Mesenchymal stem cell (in vitro differentiated cells and primary cell): Measurements from ENCODE around the gene PLSCR2.

ENCODE experiments used
- DNase-seq: peaks from one replicate; pipeline ENCODE4 v3.0.0-alpha.2; 2013
- H2AFZ ChIP-seq: one replicate; pipeline ENCODE4 v1.6.1; 2013; ENCODE audit warnings: low read depth, mild to moderate bottlenecking, control low read depth, inconsistent platforms, low read length, moderate library complexity
- H2AK5ac ChIP-seq: 2 replicates; pipeline ENCODE4 v1.6.1; 2013; ENCODE audit warnings: low read length, moderate library complexity, mild to moderate bottlenecking, inconsistent platforms; ENCODE audit not compliant: severe bottlenecking
- H2BK120ac ChIP-seq: one replicate; pipeline ENCODE4 v1.6.1; 2013; ENCODE audit warnings: low read depth, mild to moderate bottlenecking, inconsistent platforms, low read length, moderate library complexity
- H2BK12ac ChIP-seq, 2 experiments: one replicate each; pipeline ENCODE4 v1.6.1; 2013; ENCODE audit warnings: inconsistent platforms in 2 of 2, low read length in 2 of 2, mild to moderate bottlenecking in 2 of 2, moderate library complexity in 2 of 2, control low read depth in 1 of 2
- H2BK15ac ChIP-seq: one replicate; pipeline ENCODE4 v1.6.1; 2013; ENCODE audit warnings: mild to moderate bottlenecking, low read depth, inconsistent platforms; ENCODE audit not compliant: poor library complexity, severe bottlenecking
- H2BK5ac ChIP-seq: 2 replicates; pipeline ENCODE4 v1.6.1; 2013; ENCODE audit warnings: low read depth, mild to moderate bottlenecking, low read length, control low read depth, inconsistent platforms; ENCODE audit not compliant: poor library complexity, severe bottlenecking
- H3K14ac ChIP-seq, 2 experiments: one replicate each; pipeline ENCODE4 v1.6.1; 2013; ENCODE audit warnings: inconsistent platforms in 2 of 2, low read length in 2 of 2, control low read depth in 1 of 2, mild to moderate bottlenecking in 1 of 2, moderate library complexity in 1 of 2
- H3K18ac ChIP-seq, 2 experiments: one replicate each; pipeline ENCODE4 v1.6.1; 2013; ENCODE audit warnings: inconsistent platforms in 2 of 2, low read length in 2 of 2, control low read depth in 1 of 2, low read depth in 1 of 2, mild to moderate bottlenecking in 1 of 2
- H3K23ac ChIP-seq, 2 experiments: one replicate each; pipeline ENCODE4 v1.6.1; 2013; ENCODE audit warnings: inconsistent platforms in 2 of 2, low read length in 2 of 2, mild to moderate bottlenecking in 2 of 2, moderate library complexity in 2 of 2, control low read depth in 1 of 2
- H3K27ac ChIP-seq: 2 replicates; pipeline ENCODE4 v1.5.1; 2013; ENCODE audit warnings: mild to moderate bottlenecking, moderate library complexity, low read length, control low read depth, inconsistent platforms; ENCODE audit not compliant: poor library complexity, severe bottlenecking
- H3K27me3 ChIP-seq, 2 experiments: 2 replicates each; pipeline versions ENCODE4 v1.6.1 to v1.7.0; 2013; ENCODE audit warnings: low read length in 2 of 2, mild to moderate bottlenecking in 2 of 2, moderate library complexity in 2 of 2, control low read depth in 1 of 2, inconsistent platforms in 1 of 2; ENCODE audit not compliant: control insufficient read depth in 1 of 2, insufficient read depth in 1 of 2
- H3K36me3 ChIP-seq, 2 experiments: 2 replicates each; pipeline versions ENCODE4 v1.6.1 to v1.7.0; 2013; ENCODE audit warnings: low read length in 2 of 2, control low read depth in 1 of 2, inconsistent platforms in 1 of 2, low read depth in 1 of 2, mild to moderate bottlenecking in 1 of 2; ENCODE audit not compliant: insufficient read depth in 2 of 2, control insufficient read depth in 1 of 2
- H3K4ac ChIP-seq, 2 experiments: one replicate each; pipeline ENCODE4 v1.6.1; 2013; ENCODE audit warnings: inconsistent platforms in 2 of 2, low read length in 2 of 2, mild to moderate bottlenecking in 2 of 2, moderate library complexity in 2 of 2, control low read depth in 1 of 2, low read depth in 1 of 2
- H3K4me1 ChIP-seq: 2 replicates; pipeline ENCODE4 v1.6.1; 2013; ENCODE audit warnings: low read depth, low read length, control low read depth; ENCODE audit not compliant: control insufficient read depth, insufficient read depth
- H3K4me2 ChIP-seq: 2 replicates; pipeline ENCODE4 v1.6.1; 2013; ENCODE audit warnings: low read length, mild to moderate bottlenecking, inconsistent platforms; ENCODE audit not compliant: poor library complexity, severe bottlenecking
- H3K4me3 ChIP-seq, 2 experiments: 2 replicates each; pipeline versions ENCODE4 v1.5.1 to v1.7.0; 2013; ENCODE audit warnings: low read length in 2 of 2, mild to moderate bottlenecking in 2 of 2, control low read depth in 1 of 2, low read depth in 1 of 2; ENCODE audit not compliant: insufficient read depth in 1 of 2
- H3K79me1 ChIP-seq: replicated peaks from 2 replicates; pipeline ENCODE4 v1.6.1; 2013; ENCODE audit warnings: mild to moderate bottlenecking, control low read depth, low read length, inconsistent platforms; ENCODE audit not compliant: poor library complexity, severe bottlenecking
- H3K9ac ChIP-seq: 2 replicates; pipeline ENCODE4 v1.7.0; 2013; ENCODE audit warnings: mild to moderate bottlenecking, low read length, moderate library complexity
- H3K9me3 ChIP-seq: 2 replicates; pipeline ENCODE4 v1.7.0; 2013; ENCODE audit warnings: mild to moderate bottlenecking, low read length; ENCODE audit not compliant: control insufficient read depth
- H4K8ac ChIP-seq: one replicate; pipeline ENCODE4 v1.6.1; 2013; ENCODE audit warnings: inconsistent platforms, mild to moderate bottlenecking, low read length, moderate library complexity
- H4K91ac ChIP-seq: one replicate; pipeline ENCODE4 v1.6.1; 2013; ENCODE audit warnings: mild to moderate bottlenecking, low read length, inconsistent platforms
- WGBS: methylation state at CpG from one replicate; pipeline ENCODE4 v1.1.7; 2013; ENCODE audit warnings: mixed read lengths; 5-methylcytosine and 5-hydroxymethylcytosine counted together

PLSCR2 gene

DNA sequence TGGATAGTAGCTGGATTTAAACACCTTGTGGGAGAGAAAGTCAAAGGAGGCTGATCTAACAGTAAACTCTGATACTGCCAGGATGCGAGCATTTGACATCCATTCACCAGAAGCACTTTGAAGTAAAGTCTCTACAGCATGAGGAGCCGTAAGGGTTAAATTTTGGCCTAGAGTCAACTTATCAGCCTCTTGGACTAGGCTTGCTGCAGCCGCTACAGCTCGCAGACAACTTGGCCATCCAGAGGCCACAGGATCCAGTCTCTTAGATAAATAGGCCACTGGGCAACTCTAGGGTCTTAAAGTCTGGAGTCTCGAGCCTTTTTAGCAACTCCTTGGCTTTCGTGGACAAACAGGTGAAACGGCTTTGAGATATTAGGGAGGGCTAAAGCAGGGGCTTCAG is 61.4 kb downstream of the PLSCR2 start:
- Histone ChIP-seq H3K9me3 (peaks cover 13% of the 10 kb centered on the region), H2AK5ac (no peak overlapping the region), H3K18ac (no peak overlapping the region), H3K79me1 (no peaks in the 10 kb centered on the region), H3K36me3 (no peaks in the 10 kb centered on the region), H3K27ac (no peak overlapping the region), H2BK5ac (no peak overlapping the region), H4K8ac (no peak overlapping the region), H3K4me1 (no peaks in the 10 kb centered on the region), H3K9ac (no peak overlapping the region), H2BK120ac (no peak overlapping the region), H3K4me3 (no peak overlapping the region), H3K23ac (no peak overlapping the region), H3K27me3 (no peaks in the 10 kb centered on the region), H3K4me2 (no peak overlapping the region), H3K4ac (no peak overlapping the region), H2BK12ac (no peak overlapping the region), H3K14ac (no peak overlapping the region), H4K91ac (no peak overlapping the region), H2AFZ (no peak overlapping the region), H2BK15ac (no peak overlapping the region)
- no peak for DNase-seq
- WGBS: 88% methylated on average over 7 of the region's 7 CpGs

DNA sequence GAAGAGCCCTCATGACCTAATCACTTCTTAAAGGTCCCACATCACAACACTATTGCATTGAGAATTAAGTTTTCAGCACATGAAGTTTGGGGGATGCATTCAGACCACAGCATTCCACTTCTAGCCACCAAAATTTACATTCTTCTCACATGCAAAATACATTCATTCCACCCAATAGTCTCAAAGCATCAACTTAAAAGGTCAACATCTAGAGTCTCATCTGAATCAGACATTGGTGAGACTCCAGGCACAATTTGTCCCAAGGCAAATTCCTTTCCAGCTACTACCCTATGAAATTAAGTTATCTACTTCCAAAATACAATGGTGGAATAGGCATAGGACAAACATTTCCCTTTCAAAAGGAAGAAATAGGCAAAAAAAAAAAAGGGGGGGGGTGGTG is 64.9 kb downstream of the PLSCR2 start:
- no peak overlapping the region for H3K27ac ChIP-seq

DNA sequence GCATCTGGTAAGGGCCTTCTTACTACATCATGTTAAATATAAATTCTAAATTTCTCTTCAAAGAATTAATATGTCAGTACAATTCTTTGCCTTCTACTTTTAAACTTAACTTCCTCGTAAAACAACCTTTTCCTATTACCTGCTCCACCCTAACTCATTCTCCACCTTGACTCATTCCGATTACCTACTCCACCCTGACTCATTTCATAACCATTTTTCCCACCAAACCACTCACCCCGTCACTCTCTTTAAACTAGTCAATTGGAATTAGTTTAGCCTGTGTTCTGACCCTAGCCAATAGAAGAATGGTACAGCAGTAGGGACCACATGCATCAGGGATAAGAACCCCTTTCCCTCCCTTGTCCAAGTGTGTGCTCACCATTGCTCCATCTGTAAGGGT is 65.6 kb downstream of the PLSCR2 start:
- Histone ChIP-seq H2BK15ac (no peak overlapping the region), H2BK5ac (no peak overlapping the region), H3K23ac (no peak overlapping the region), H3K27ac (no peak overlapping the region), H3K36me3 (no peaks in the 10 kb centered on the region), H3K4me1 (no peaks in the 10 kb centered on the region), H2AK5ac (no peak overlapping the region), H3K18ac (no peak overlapping the region), H3K9me3 (no peaks in the 10 kb centered on the region), H3K9ac (no peak overlapping the region), H2AFZ (no peak overlapping the region), H3K14ac (no peak overlapping the region), H3K27me3 (no peaks in the 10 kb centered on the region), H4K91ac (no peak overlapping the region), H3K4me3 (no peak overlapping the region), H4K8ac (no peak overlapping the region), H2BK120ac (no peak overlapping the region), H3K4me2 (no peak overlapping the region), H3K79me1 (no peaks in the 10 kb centered on the region), H3K4ac (no peak overlapping the region), H2BK12ac (no peak overlapping the region)
- 97% methylated on average over 3 of the region's 3 CpGs for WGBS
- no peak for DNase-seq

More for the DNA sequence above, 64.9 kb downstream of the PLSCR2 start:
- no peak for DNase-seq
- Histone ChIP-seq H2BK120ac (no peak overlapping the region), H4K8ac (no peak overlapping the region), H2AK5ac (no peak overlapping the region), H4K91ac (no peak overlapping the region), H3K4me3 (no peak overlapping the region), H3K4ac (no peak overlapping the region), H3K9ac (no peak overlapping the region), H2BK12ac (no peak overlapping the region), H3K36me3 (no peaks in the 10 kb centered on the region), H3K4me2 (no peak overlapping the region), H2AFZ (no peak overlapping the region), H2BK15ac (no peak overlapping the region), H3K9me3 (no peaks in the 10 kb centered on the region), H3K23ac (no peak overlapping the region), H3K14ac (no peak overlapping the region), H3K27me3 (no peaks in the 10 kb centered on the region), H3K18ac (no peak overlapping the region), H2BK5ac (no peak overlapping the region), H3K79me1 (no peaks in the 10 kb centered on the region), H3K4me1 (no peaks in the 10 kb centered on the region)

DNA sequence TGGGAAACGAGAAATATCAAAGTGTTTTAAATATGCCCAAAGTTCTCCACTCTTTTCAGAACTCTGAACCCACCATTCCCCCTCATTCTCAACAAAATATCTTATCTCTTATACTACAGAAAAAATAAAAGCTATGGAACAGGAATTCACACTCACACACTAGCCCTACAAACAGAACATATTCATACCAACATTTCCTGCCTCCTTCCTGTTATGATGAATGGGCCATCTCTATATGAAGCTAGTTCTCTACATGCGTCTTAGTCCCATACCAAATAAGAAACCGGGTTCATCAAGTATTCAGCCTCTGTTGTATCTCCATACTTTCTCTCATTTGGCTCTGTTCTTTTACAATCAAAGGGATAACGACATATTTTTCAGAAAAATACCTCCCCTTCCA is 72.6 kb downstream of the PLSCR2 start:
- Histone ChIP-seq H3K18ac (no peak overlapping the region), H3K14ac (no peak overlapping the region), H4K91ac (no peak overlapping the region), H2AFZ (no peak overlapping the region), H2AK5ac (no peak overlapping the region), H2BK5ac (no peak overlapping the region), H3K9ac (no peak overlapping the region), H3K27me3 (no peaks in the 10 kb centered on the region), H3K4me3 (no peak overlapping the region), H4K8ac (no peak overlapping the region), H3K4me2 (no peak overlapping the region), H3K27ac (no peak overlapping the region), H2BK15ac (no peak overlapping the region), H3K79me1 (no peaks in the 10 kb centered on the region), H3K36me3 (no peaks in the 10 kb centered on the region), H2BK12ac (no peak overlapping the region), H3K4me1 (no peaks in the 10 kb centered on the region), H3K4ac (no peak overlapping the region), H2BK120ac (no peak overlapping the region), H3K23ac (no peak overlapping the region), H3K9me3 (no peaks in the 10 kb centered on the region)
- DNase-seq: no peak
- 94% methylated on average over 3 of the region's 4 CpGs for WGBS
